Measurements from ENCODE around the gene STAT5B. TPM values are rescaled to one million over a fixed set of nuclear protein-coding genes. Genes with fewer than 3 reads are reported as not detected.

Gene STAT5B
- total and polyA plus RNA-seq, 2 donors (not counting 1 experiment from before 2014, with no cell fraction given): 24.4 to 29.6 TPM

GRCh38 chr17:42270596-42270995 is 5.6 kb downstream of the STAT5B start:
- Histone ChIP-seq H3K9me3 (ENCODE audit: control insufficient read depth, insufficient read depth, low read depth, low read length) (no peaks in the 10 kb centered on the region), H3K9ac (ENCODE audit: insufficient read depth, low read length) (no peak overlapping the region), H2AFZ (ENCODE audit: low read length) (no peak overlapping the region), H3K27me3 (ENCODE audit: control insufficient read depth, insufficient read depth, low read length) (no peaks in the 10 kb centered on the region), H3K79me2 (ENCODE audit: control insufficient read depth, insufficient read depth, low read length) (peaks cover 18% of the 10 kb centered on the region), H3K4me1 (ENCODE audit: control insufficient read depth, extremely low read depth, insufficient read depth, low read length) (peaks cover 5% of the 10 kb centered on the region), H3K36me3 (ENCODE audit: control insufficient read depth, insufficient read depth, low read length) (no peaks in the 10 kb centered on the region), H3K4me2 (ENCODE audit: extremely low read depth, insufficient read depth, low read length) (no peak overlapping the region), H4K20me1 (ENCODE audit: control insufficient read depth, extremely low read depth, insufficient read depth, low read length) (no peaks in the 10 kb centered on the region), H3K4me3 (replicated peaks in 1 of 4; ENCODE audit: control extremely low read depth in 1 of 4, insufficient read depth in 1 of 4, low read depth in 3 of 4, low read length in 4 of 4) (no peak overlapping the region), H3K27ac (ENCODE audit: insufficient read depth, low read length) (no peak overlapping the region)
- DNase-seq (ENCODE audit: low read depth in 2 of 2): no peak
- TF ChIP-seq, protein P1, sequence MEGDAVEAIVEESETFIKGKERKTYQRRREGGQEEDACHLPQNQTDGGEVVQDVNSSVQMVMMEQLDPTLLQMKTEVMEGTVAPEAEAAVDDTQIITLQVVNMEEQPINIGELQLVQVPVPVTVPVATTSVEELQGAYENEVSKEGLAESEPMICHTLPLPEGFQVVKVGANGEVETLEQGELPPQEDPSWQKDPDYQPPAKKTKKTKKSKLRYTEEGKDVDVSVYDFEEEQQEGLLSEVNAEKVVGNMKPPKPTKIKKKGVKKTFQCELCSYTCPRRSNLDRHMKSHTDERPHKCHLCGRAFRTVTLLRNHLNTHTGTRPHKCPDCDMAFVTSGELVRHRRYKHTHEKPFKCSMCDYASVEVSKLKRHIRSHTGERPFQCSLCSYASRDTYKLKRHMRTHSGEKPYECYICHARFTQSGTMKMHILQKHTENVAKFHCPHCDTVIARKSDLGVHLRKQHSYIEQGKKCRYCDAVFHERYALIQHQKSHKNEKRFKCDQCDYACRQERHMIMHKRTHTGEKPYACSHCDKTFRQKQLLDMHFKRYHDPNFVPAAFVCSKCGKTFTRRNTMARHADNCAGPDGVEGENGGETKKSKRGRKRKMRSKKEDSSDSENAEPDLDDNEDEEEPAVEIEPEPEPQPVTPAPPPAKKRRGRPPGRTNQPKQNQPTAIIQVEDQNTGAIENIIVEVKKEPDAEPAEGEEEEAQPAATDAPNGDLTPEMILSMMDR (conservative IDR thresholded peaks at IDR 0.05 in 1 of 2, IDR thresholded peaks at IDR 0.05 in 1 of 2; ENCODE audit: low read depth in 1 of 2, low read length in 2 of 2): no peak
- TF ChIP-seq EZH2 (IDR thresholded peaks at IDR 0.05; ENCODE audit: low read length, missing control alignments): no peak

DNA sequence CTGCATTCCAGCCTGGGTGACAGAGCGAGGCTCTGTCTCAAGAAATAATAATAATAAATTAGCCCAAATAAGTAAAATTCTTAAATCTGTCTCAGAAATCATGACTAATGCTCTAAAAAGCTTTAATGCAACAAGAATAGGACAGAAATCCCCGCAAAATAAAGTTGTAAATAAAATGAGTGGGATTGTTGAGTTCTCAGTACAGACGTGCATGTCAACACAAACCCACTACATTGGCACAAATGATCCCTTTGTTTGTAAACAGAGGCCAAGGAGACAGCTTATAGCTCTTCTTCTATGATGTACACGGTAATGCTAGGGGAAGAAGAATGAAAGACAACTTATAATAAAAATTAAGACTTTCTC is 6.0 kb downstream of the STAT5B start:
- no peaks in the 10 kb centered on the region for H4K20me1 ChIP-seq (ENCODE audit: control insufficient read depth, extremely low read depth, insufficient read depth, low read length)
- H3K27ac ChIP-seq (ENCODE audit: insufficient read depth, low read length): no peak overlapping the region
- no peaks in the 10 kb centered on the region for H3K27me3 ChIP-seq (ENCODE audit: control insufficient read depth, insufficient read depth, low read length)
- H3K9ac ChIP-seq (ENCODE audit: insufficient read depth, low read length): no peak overlapping the region
- DNase-seq (ENCODE audit: low read depth in 2 of 2): peak in 1 of 2 donors; percentile 27
- H3K4me2 ChIP-seq (ENCODE audit: extremely low read depth, insufficient read depth, low read length): no peak overlapping the region
- no peak overlapping the region for H3K4me3 ChIP-seq (replicated peaks in 1 of 4; ENCODE audit: control extremely low read depth in 1 of 4, insufficient read depth in 1 of 4, low read depth in 3 of 4, low read length in 4 of 4)
- H3K9me3 ChIP-seq (ENCODE audit: control insufficient read depth, insufficient read depth, low read depth, low read length): no peaks in the 10 kb centered on the region
- no peak overlapping the region for H2AFZ ChIP-seq (ENCODE audit: low read length)
- peaks cover 5% of the 10 kb centered on the region for H3K4me1 ChIP-seq (ENCODE audit: control insufficient read depth, extremely low read depth, insufficient read depth, low read length)
- TF ChIP-seq, protein P1 (conservative IDR thresholded peaks at IDR 0.05 in 1 of 2, IDR thresholded peaks at IDR 0.05 in 1 of 2; ENCODE audit: low read depth in 1 of 2, low read length in 2 of 2): no peak
- no peak for TF ChIP-seq EZH2 (IDR thresholded peaks at IDR 0.05; ENCODE audit: low read length, missing control alignments)
- H3K79me2 ChIP-seq (ENCODE audit: control insufficient read depth, insufficient read depth, low read length): peaks cover 18% of the 10 kb centered on the region
- no peaks in the 10 kb centered on the region for H3K36me3 ChIP-seq (ENCODE audit: control insufficient read depth, insufficient read depth, low read length)

DNA sequence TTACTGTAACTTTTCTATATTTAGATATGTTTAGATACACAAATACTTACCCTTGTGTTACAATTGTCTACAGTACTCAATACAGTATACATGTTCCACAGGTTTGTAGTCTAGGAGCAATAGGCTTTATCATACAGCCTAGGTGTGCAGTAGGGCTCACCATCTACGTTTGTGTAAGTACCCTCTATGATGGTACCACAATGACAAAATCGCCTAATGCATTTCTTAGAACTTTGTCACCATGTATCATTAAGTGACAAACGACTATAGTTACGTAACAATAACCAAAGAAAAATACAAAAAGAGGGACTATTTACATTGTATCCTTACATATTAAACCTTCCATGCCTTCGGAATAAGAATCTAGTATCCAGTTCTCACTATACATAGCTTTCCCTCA is 8.0 kb downstream of the STAT5B start:
- no peaks in the 10 kb centered on the region for H3K27me3 ChIP-seq (ENCODE audit: control insufficient read depth, insufficient read depth, low read length)
- peaks cover 13% of the 10 kb centered on the region for H3K79me2 ChIP-seq (ENCODE audit: control insufficient read depth, insufficient read depth, low read length)
- H3K36me3 ChIP-seq (ENCODE audit: control insufficient read depth, insufficient read depth, low read length): no peaks in the 10 kb centered on the region

More for the DNA sequence above, 8.0 kb downstream of the STAT5B start:
- no peak overlapping the region for H2AFZ ChIP-seq (ENCODE audit: low read length)
- H3K4me2 ChIP-seq (ENCODE audit: extremely low read depth, insufficient read depth, low read length): no peak overlapping the region
- no peak overlapping the region for H3K9ac ChIP-seq (ENCODE audit: insufficient read depth, low read length)
- TF ChIP-seq, protein P1 (conservative IDR thresholded peaks at IDR 0.05 in 1 of 2, IDR thresholded peaks at IDR 0.05 in 1 of 2; ENCODE audit: low read depth in 1 of 2, low read length in 2 of 2): no peak
- no peak for TF ChIP-seq EZH2 (IDR thresholded peaks at IDR 0.05; ENCODE audit: low read length, missing control alignments)
- H4K20me1 ChIP-seq (ENCODE audit: control insufficient read depth, extremely low read depth, insufficient read depth, low read length): no peaks in the 10 kb centered on the region
- H3K4me3 ChIP-seq (replicated peaks in 1 of 4; ENCODE audit: control extremely low read depth in 1 of 4, insufficient read depth in 1 of 4, low read depth in 3 of 4, low read length in 4 of 4): no peak overlapping the region
- no peak for DNase-seq (ENCODE audit: low read depth in 2 of 2)
- no peaks in the 10 kb centered on the region for H3K9me3 ChIP-seq (ENCODE audit: control insufficient read depth, insufficient read depth, low read depth, low read length)
- no peak overlapping the region for H3K27ac ChIP-seq (ENCODE audit: insufficient read depth, low read length)
- H3K4me1 ChIP-seq (ENCODE audit: control insufficient read depth, extremely low read depth, insufficient read depth, low read length): peaks cover 2% of the 10 kb centered on the region

All from fibroblast of lung (primary cell).